Naive thymus-derived CD8-positive, alpha-beta T cell (primary cell): ENCODE data around the gene OLFML2B. TPM values are rescaled to one million over a fixed set of nuclear protein-coding genes. Genes with fewer than 3 reads are reported as not detected.

Experiments used
- ATAC-seq, 2 donors: fragments of 150-1000 bp; cut with Tn5 transposase in 1 of 2; sonication (Bioruptor Pico), chemical (Tn5 transposase) in 1 of 2; 1 replicate in 1 of 2; 2 replicates in 1 of 2; pipeline ENCODE4 v1.10.0; 2021; ENCODE audit warnings: mild to moderate bottlenecking in 2 of 2, moderate library complexity in 2 of 2
- POLR2A ChIA-PET: fragments of 350-600 bp; sonication (Branson Sonifier 250); formaldehyde crosslinking; loops from one replicate; lab custom pipeline; 2021; ENCODE audit warnings: antibody characterized with exemption; lab: Charles Lee
- DNase-seq, 10 donors: peaks; one replicate each; pipeline versions ENCODE4 v3.0.0 to v3.0.0-alpha.2; 2020 to 2022
- H3K27ac Mint-ChIP-seq, 10 donors: one replicate each; pipeline ENCODE4 v1.8.0; 2020 to 2022; ENCODE audit warnings: mild to moderate bottlenecking in 10 of 10, mixed read lengths in 10 of 10, moderate library complexity in 4 of 10, inconsistent platforms in 1 of 10
- H3K27me3 Mint-ChIP-seq, 5 donors: one replicate each; pipeline ENCODE4 v1.8.0; 2021 to 2022; ENCODE audit warnings: mixed read lengths in 5 of 5
- H3K36me3 Mint-ChIP-seq, 3 donors: one replicate each; pipeline ENCODE4 v1.8.0; 2020 to 2022; ENCODE audit warnings: mixed read lengths in 3 of 3, mild to moderate bottlenecking in 2 of 3, inconsistent platforms in 1 of 3
- H3K4me1 Mint-ChIP-seq, 4 donors: one replicate each; pipeline ENCODE4 v1.8.0; 2021 to 2022; ENCODE audit warnings: mixed read lengths in 4 of 4
- H3K4me3 Mint-ChIP-seq, 10 donors: one replicate each; pipeline ENCODE4 v1.8.0; 2020 to 2022; ENCODE audit warnings: mild to moderate bottlenecking in 10 of 10, mixed read lengths in 10 of 10, moderate library complexity in 6 of 10, inconsistent platforms in 1 of 10
- H3K9me3 Mint-ChIP-seq, 9 donors: one replicate each; pipeline ENCODE4 v1.8.0; 2020 to 2022; ENCODE audit warnings: mixed read lengths in 9 of 9, mild to moderate bottlenecking in 3 of 9, inconsistent platforms in 1 of 9, moderate library complexity in 1 of 9
- polyA plus RNA-seq, 3 donors: library from polyadenylated mRNA; unstranded; fragments of 300-500 nt; fragmentation: Illumina TruSeq; gene quantifications; one replicate each; pipeline ENCODE4 v1.2.3, GENCODE V29; 2021
- total RNA-seq, 8 experiments: library from RNA in 2 of 8; stranded (reverse) in 2 of 8; gene quantifications; one replicate each; pipeline ENCODE4 v1.2.3 and lab custom pipeline; 2021 to 2026

Gene OLFML2B
- total and polyA plus RNA-seq, 5 experiments from 2014 or later: 0.10 to 0.63 TPM; not detected in 3

- peaks cover 0 to 3% (median 0%) of the 10 kb centered on the region in 9 donors for H3K9me3 Mint-ChIP-seq
- POLR2A ChIA-PET: no interaction called here
- ATAC-seq (no peak), DNase-seq (no peak)
- H3K27me3 Mint-ChIP-seq: no peaks in the 10 kb centered on the region
- H3K27ac Mint-ChIP-seq: peak overlapping the region in 3 of 10 donors; percentile 23 to 32 (median 26)
- H3K4me1 Mint-ChIP-seq: peaks cover 20 to 61% (median 37%) of the 10 kb centered on the region in 4 donors
- no peak overlapping the region for H3K4me3 Mint-ChIP-seq
- H3K36me3 Mint-ChIP-seq: peaks cover 5 to 17% (median 10%) of the 10 kb centered on the region in 3 donors
Measured at GRCh38 chr1:161951646-161952045, 72.0 kb downstream of the OLFML2B start.

GRCh38 chr1:161950377-161950776 is 73.3 kb downstream of the OLFML2B start:
- no peak for DNase-seq
- H3K4me1 Mint-ChIP-seq: peaks cover 21 to 61% (median 35%) of the 10 kb centered on the region in 4 donors
- no peaks in the 10 kb centered on the region for H3K27me3 Mint-ChIP-seq
- no peak overlapping the region for H3K4me3 Mint-ChIP-seq
- H3K9me3 Mint-ChIP-seq: peaks cover 0 to 3% (median 0%) of the 10 kb centered on the region in 9 donors
- peaks cover 5 to 22% (median 17%) of the 10 kb centered on the region in 3 donors for H3K36me3 Mint-ChIP-seq
- POLR2A ChIA-PET: no interaction called here
- peak overlapping the region in 1 of 10 donors; percentile 2 for H3K27ac Mint-ChIP-seq
- no peak for ATAC-seq

DNA sequence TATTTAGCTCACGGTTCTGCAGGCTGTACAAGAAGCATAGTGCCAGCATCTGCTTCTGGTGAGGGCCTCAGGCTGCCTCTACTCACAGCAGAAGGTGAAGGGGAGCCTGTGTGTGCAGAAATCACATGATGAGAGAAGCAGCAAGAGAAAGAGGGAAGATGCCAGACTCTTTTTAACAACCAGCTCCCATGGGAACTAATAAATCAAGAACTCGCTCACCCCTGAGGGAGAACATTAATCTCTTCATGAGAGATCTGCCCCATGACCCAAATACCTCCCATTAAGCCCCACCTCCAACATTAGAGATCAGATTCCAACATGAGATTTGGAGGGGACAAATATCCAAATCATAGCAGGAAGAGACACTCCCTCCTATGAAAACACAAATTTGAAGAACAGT is 74.1 kb downstream of the OLFML2B start:
- H3K4me1 Mint-ChIP-seq: peaks cover 21 to 53% (median 29%) of the 10 kb centered on the region in 4 donors
- DNase-seq (no peak), ATAC-seq (no peak)
- no peaks in the 10 kb centered on the region for H3K27me3 Mint-ChIP-seq
- H3K36me3 Mint-ChIP-seq: peaks cover 5 to 29% (median 23%) of the 10 kb centered on the region in 3 donors
- peak overlapping the region in 1 of 10 donors; percentile 67 for H3K27ac Mint-ChIP-seq
- H3K9me3 Mint-ChIP-seq: peaks cover 0 to 3% (median 0%) of the 10 kb centered on the region in 9 donors
- no peak overlapping the region for H3K4me3 Mint-ChIP-seq
- POLR2A ChIA-PET: no interaction called here

GRCh38 chr1:161948435-161948834 is 75.2 kb downstream of the OLFML2B start:
- ATAC-seq: no peak
- Mint-ChIP-seq H3K9me3 (peaks cover 0 to 3% (median 0%) of the 10 kb centered on the region in 9 donors), H3K4me1 (peaks cover 14 to 46% (median 23%) of the 10 kb centered on the region in 4 donors), H3K27me3 (no peaks in the 10 kb centered on the region), H3K36me3 (peaks cover 10 to 36% (median 30%) of the 10 kb centered on the region in 3 donors), H3K27ac (no peak overlapping the region), H3K4me3 (no peak overlapping the region)
- no peak for DNase-seq
- POLR2A ChIA-PET: no interaction called here

DNA sequence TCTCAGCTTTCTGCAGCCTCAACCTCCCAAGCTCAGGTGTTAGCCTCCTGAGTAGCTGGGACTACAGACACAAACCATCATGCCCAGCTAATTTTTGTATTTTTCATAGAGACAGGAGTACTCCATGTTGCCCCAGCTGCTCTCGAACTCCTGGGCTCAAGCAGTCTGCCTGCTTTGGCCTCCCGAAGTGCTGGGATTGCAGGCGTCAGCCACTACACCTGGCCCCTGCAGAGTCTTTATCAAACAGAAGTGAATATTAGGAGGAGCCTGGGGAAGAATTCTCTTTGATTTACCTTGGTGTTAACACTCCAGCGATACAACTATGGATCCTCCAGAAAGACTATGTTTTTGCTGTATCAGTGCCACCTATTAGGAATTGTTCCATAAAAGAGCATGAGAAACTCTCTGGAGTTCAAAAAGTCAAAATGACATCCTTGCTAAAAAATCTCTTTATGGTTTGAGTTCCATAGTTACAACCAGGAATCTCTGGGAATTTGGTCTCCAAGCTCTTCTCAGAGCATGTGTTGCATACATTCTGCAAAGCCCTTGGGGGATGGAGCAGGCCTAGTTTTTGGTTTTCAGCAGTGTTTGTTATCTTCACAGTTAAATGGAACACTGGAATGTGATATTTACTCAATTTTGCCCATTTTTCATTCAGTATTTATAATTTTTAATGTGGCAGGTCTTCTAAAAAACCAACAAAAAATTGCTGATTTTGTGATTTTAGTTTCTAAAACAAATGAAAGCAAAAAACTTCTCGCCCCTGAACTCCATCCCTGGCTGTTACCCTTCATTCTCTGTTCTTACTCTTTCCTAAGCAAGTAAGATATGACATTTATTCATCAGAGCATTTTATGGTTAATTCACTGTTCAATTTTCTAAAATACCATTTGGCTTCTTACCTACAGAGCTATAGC is 77.3 kb downstream of the OLFML2B start:
- POLR2A ChIA-PET: no interaction called here
- Mint-ChIP-seq H3K9me3 (no peaks in the 10 kb centered on the region), H3K27ac (peak overlapping the region in 1 of 10 donors; percentile 48), H3K27me3 (no peaks in the 10 kb centered on the region), H3K36me3 (peaks cover 18 to 50% (median 47%) of the 10 kb centered on the region in 3 donors), H3K4me1 (peaks cover 5 to 27% (median 11%) of the 10 kb centered on the region in 4 donors), H3K4me3 (no peak overlapping the region)
- no peak for ATAC-seq
- no peak for DNase-seq

DNA sequence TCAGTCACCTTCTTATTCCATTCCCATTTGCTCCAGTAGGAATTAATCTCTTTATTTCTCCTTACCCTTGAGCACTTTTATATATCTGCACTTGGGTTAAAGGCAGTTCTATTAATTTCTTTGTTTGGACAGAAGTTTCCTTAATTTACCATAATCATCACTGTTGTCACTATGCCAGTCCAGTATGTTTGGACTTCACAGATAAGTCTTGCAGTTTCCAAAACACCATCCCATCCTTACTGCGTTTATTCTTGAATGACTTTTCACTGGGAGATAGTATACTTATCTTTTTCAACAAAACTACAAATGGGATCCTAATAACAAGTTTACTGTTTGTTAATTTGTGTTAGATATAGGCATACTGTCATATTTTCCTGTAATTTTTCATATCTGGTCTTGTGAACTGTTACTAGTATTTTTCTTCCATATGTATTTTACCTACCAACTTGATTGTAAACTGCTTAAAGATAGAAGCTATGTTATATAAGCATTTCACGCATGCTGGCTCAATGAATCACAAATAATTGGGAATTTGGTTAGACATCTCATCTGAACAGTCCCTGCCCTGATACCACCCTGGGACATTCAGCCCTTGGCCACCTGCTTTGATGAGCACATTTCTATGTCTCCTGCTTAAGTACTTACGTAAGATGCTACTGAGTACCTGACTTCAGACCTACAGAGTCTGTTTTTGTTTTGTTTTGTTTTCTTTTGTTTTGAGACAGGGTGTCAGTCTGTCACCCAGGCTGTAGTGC is 78.2 kb downstream of the OLFML2B start:
- no peak for ATAC-seq
- Mint-ChIP-seq H3K4me1 (peaks cover 5 to 24% (median 10%) of the 10 kb centered on the region in 4 donors), H3K27ac (peak overlapping the region in 1 of 10 donors; percentile 48)

DNA sequence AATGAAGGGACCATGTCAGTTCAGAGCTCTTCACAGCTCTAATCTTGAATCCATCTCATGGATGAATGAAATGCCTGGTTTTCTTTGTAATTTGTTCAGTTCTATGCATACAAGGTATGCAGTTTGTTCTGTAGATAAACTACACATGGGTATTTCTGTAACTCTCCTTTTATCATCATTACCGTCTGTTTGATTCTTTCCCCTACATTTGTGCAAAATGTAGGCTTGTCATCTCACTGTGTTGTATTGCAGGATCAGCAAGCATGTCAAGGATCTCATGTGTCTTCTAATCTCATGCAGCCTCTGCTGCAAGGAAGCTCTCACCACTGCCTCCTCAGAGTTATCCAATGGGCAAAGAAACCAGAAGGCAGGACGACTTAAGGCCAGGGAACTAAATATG is 79.3 kb downstream of the OLFML2B start:
- POLR2A ChIA-PET: interaction anchor here (1.1 kb wide), 1 partner anchor 25 kb away, joined by 3 read pairs; no protein-coding TSS in a partner anchor
- Mint-ChIP-seq H3K9me3 (no peaks in the 10 kb centered on the region), H3K36me3 (peaks cover 15 to 52% (median 39%) of the 10 kb centered on the region in 3 donors), H3K4me3 (no peak overlapping the region), H3K27ac (peak overlapping the region in 1 of 10 donors; percentile 29), H3K4me1 (peaks cover 5 to 18% (median 10%) of the 10 kb centered on the region in 4 donors), H3K27me3 (no peaks in the 10 kb centered on the region)
- DNase-seq: no peak
- ATAC-seq: no peak

More for the DNA sequence above, 78.2 kb downstream of the OLFML2B start:
- Mint-ChIP-seq H3K9me3 (no peaks in the 10 kb centered on the region), H3K36me3 (peaks cover 20 to 52% (median 50%) of the 10 kb centered on the region in 3 donors), H3K27me3 (no peaks in the 10 kb centered on the region), H3K4me3 (no peak overlapping the region)
- POLR2A ChIA-PET: no interaction called here
- DNase-seq: no peak

GRCh38 chr1:161943737-161944136 is 79.9 kb downstream of the OLFML2B start:
- Mint-ChIP-seq H3K27me3 (no peaks in the 10 kb centered on the region), H3K36me3 (peaks cover 15 to 52% (median 38%) of the 10 kb centered on the region in 3 donors), H3K4me1 (peaks cover 3 to 17% (median 10%) of the 10 kb centered on the region in 4 donors), H3K4me3 (no peak overlapping the region), H3K27ac (peak overlapping the region in 1 of 10 donors; percentile 75), H3K9me3 (no peaks in the 10 kb centered on the region)
- DNase-seq (no peak), ATAC-seq (no peak)
- POLR2A ChIA-PET: interaction anchor here (1.1 kb wide), 1 partner anchor 24 kb away, joined by 3 read pairs; no protein-coding TSS in a partner anchor

DNA sequence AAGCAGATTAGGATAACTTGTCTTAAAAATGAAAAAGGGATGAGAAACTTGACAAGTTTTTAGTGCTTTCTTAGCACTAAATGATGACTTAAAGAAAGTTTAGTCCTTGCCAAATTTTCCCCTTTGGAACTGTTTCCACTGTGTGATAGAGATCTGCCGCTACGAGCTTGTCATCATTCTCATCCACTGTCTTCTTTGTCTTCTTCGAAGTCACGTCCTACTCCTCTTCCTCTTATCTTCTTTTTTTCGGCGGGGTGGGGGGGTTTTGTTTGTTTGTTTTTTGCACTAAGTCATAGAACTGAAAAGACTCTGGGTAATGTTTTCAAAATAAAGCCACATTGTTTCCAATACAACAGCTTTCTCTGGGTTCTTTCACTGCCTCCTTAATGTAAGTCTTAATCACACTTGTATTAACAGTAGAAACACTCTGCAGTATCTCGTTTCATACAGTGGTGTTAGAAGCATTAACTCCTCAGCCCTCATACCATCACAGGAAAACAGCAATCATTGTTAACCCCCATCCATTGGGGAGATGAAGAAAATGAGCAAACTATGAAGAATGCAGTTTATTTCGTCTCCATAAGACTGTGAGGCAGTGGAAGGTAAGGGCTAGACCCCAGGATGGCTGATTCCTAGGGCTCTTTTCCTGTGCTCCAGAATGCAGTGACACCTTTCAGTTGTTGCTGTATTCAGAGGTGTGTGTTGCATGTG is 81.8 kb downstream of the OLFML2B start:
- Mint-ChIP-seq H3K4me3 (no peak overlapping the region), H3K4me1 (peaks cover 4 to 13% (median 9%) of the 10 kb centered on the region in 4 donors), H3K9me3 (no peaks in the 10 kb centered on the region), H3K36me3 (peaks cover 15 to 48% (median 38%) of the 10 kb centered on the region in 3 donors), H3K27ac (peak overlapping the region in 1 of 10 donors; percentile 51), H3K27me3 (no peaks in the 10 kb centered on the region)
- POLR2A ChIA-PET: interaction anchor here (0.6 kb wide), 1 partner anchor 200 kb away, joined by 3 read pairs; no protein-coding TSS in a partner anchor
- DNase-seq (no peak), ATAC-seq (no peak)

- ATAC-seq (no peak), DNase-seq (no peak)
- H3K4me3 Mint-ChIP-seq: no peak overlapping the region
- H3K4me1 Mint-ChIP-seq: peaks cover 9 to 19% (median 10%) of the 10 kb centered on the region in 4 donors
- POLR2A ChIA-PET: no interaction called here
- peaks cover 15 to 51% (median 40%) of the 10 kb centered on the region in 3 donors for H3K36me3 Mint-ChIP-seq
- no peaks in the 10 kb centered on the region for H3K27me3 Mint-ChIP-seq
- peak overlapping the region in 2 of 10 donors; percentile 16 to 45 for H3K27ac Mint-ChIP-seq
- no peaks in the 10 kb centered on the region for H3K9me3 Mint-ChIP-seq
Measured at GRCh38 chr1:161940866-161941591, 82.6 kb downstream of the OLFML2B start.

DNA sequence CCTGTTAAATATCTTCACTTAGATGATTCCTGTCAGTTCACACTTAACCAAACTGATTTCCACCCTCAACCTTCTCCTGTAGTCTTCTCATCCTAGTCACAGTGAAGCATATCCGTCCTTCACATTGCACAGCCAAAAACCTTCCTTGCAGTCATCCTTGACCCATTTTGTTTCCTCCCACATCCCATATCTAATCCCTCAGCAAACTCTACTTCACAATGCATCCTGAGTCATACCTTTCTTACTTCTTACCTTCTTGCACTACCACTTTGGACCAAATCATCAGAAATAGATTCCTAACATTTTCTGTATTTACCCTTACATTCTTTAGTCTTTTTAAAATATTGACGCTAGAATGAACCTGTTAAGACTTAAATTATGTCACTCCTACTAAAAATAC is 86.9 kb downstream of the OLFML2B start:
- peak overlapping the region in 4 of 10 donors; percentile 11 to 20 (median 18) for H3K4me3 Mint-ChIP-seq
- peak overlapping the region; percentile 26 to 84 (median 48) for H3K27ac Mint-ChIP-seq
- peaks cover 5 to 13% (median 7%) of the 10 kb centered on the region in 3 donors for H3K36me3 Mint-ChIP-seq
- H3K4me1 Mint-ChIP-seq: peaks cover 22 to 49% (median 42%) of the 10 kb centered on the region in 4 donors
- ATAC-seq (no peak), DNase-seq (no peak)
- POLR2A ChIA-PET: no interaction called here
- no peaks in the 10 kb centered on the region for H3K9me3 Mint-ChIP-seq
- H3K27me3 Mint-ChIP-seq: no peaks in the 10 kb centered on the region
